NOMO-1 (cell line): Measurements from ENCODE around the gene PAMR1.
"Not testable (repeated sequence)": the region's sequence is repeated elsewhere in the genome, so short reads cannot be mapped to it uniquely, and the experiment has no call there.

ENCODE experiments used
- DNase-seq, 2 experiments: peaks; one replicate each; lab custom pipeline; 2025; ENCODE audit not compliant: unreplicated experiment in 2 of 2; lab: John Stamatoyannopoulos, UW

Gene PAMR1

DNA sequence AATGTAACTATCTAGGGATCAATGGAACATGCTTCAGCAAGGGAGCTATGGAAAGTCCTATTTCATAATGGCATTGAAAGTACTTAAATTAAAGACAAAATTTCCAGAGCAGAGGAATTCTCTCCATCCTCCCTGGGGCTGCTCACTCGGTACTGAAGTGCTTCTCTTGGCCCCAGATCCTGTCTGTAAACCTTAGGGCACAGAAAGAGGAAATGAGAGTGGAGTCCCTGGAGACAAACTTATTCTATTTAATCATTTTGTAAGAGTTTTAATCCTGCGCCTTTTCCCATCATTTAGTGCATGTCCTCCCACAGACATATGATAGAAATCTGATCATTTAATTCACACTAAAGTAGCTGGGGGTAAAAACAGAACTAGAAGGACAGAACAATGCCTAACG, 20.9 kb upstream of the PAMR1 start:
- DNase-seq = peak in 1 of 2 experiments; percentile 24

DNA sequence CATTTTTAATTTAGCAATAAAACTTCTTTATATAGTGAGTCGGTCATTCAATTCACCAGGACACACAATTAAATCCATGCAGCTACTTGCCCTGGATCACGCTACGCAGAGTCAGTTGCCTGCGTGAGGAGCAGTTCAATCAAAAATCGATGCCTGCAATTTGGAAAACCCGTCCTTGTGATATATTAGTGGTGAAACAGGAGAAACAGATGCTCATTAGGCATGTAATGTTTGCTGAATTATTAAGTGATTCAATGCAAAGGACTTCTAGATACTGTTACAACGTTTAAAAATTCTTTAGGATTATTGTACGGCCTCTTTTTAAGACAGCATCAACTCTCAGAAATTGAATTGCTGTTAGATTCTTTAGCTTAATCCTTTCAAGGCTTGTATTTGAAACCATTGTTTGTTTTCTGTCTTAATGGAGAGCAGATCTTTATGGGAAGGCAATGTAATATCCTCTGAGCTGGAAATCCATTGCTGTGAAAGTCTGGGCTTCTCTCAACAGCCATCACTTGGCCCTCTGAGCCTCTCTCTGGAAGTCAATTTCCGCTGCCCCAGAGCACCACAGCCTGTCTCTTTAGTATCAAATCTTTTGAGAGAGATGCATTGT, 20.1 kb upstream of the PAMR1 start:
- DNase-seq = no peak

DNA sequence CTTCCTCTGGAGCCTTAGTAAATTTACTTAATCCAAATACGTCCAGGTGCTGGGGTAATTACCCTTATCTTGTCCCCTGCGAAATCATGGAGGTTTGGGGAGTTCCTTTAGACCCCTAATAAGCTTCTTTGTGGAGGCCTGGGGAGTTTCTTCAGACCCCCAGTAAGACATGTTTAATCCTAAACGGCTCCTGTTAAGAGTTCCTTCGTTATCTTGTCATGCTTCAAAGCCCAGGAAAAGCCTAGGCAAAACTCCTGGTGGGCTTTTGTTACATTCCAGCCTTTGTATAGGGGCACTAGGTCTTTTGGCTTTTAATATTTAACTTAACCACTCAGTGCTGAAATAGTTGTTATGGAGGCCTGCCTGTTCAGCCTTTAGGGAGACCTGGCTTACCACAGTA, 18.1 kb upstream of the PAMR1 start:
- DNase-seq = no peak

DNA sequence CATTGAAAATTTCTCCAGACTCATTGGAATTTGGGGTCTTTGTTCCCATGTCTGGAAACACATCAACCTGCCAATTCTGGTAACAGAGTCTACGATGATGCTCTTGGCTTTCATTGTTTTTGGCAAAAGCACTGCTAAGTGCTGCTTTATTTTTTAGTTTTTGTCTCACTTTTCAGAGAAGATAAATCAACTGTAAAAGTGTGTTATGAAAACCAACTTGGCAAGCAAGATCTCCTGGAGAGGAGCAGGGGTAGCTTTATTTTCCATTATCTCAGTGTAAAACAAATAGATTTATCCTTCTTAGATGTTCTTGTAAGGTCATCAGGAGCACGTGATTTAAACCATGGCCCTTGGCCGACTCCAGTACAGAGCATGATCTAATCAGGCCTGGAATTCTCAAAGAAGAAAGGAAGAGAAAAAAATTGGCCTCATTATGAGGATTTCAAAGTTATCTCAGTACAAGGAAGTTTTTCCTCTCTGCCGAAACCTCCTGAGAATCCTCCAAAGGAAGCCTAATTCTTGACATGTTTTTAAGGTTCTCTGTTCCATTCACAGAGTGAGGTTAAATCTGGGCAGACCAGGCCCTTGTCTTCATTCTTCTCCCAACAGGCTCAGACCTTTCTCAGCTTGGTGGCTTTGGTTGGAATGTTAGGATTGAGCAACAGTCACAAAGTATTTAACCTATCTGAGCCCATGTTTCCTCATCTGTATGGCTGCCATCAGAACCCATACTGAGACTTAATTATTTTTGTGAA, 16.4 kb upstream of the PAMR1 start:
- DNase-seq = no peak

DNA sequence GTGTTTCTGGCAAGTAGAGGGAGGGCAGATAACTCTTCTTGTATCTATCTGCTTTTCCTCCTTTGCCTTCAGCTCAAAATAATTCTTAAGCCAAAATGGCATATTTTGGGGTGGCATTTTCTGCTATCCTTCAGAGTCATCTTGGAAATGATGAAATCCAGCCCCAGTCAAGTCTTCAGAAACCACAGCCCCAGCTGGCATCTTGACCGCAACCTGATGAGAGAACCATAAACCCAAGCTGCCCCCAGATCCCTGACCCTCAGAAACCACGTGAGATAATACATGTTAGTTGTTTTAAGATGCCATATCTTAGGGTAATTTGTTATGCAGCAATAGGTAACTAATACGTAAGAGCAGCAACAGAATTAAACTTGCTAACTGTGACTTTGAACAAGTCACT, 15.1 kb upstream of the PAMR1 start:
- no peak for DNase-seq

DNA sequence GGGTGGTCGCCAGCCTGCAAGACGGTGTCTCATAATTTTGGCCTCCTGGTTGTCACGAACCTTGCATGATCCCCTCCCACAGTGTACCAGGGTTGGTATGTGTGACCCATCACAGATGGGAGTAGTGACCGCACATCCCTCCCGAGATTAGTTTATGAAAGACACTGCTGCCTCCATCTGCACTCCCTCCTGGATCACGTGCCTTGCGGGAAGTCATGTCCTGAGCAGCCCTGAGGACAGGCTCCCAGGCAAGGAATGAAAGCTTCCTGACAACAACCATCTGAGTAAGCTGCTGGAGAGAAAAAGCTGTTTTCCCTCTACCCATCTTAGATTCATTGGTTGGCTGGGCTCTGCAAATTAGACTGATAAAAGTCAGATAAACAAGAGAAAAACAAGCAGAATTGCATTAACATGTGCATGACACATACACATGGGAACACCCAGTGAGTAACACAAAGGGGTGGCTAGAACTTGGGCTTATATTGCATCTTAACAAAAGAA, 14.4 kb upstream of the PAMR1 start:
- DNase-seq = no peak

DNA sequence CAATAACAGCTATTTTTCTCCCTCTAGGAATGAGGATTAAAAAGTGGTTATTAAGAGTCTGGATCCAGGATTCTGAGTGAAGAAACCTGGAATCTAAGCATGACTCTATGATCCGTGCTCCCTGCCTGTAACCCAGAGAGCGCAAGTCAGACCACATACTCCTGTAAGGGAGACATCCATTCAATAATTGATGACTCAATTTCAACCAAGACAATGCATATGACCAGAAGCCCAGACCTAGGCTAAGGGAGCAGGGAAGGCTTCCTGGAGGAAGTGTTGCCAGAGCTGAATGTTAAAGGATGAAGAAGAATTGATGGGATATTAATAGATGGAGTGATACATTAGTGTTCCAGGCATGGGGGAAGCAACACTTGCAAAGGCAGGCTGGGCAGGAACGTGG, 13.8 kb upstream of the PAMR1 start:
- no peak for DNase-seq

DNA sequence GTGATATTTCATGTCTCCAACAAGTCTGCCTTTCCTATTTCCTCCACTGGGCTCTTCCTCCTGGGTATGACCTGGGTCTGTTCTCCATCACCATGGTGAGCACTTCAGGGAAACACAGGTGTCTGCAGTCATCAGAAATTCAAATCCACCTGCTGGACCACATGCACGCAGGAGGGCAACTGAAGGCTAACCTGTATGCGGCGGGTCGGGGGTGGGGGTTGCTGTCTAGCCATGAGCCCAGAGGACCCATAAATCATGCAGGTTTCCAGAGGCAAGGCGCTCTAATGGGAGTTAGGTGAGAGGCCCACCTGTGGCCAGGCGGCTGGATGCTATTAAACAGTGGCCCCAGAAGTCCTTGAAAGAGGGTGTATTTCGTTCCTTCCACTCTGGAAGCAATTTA, 11.1 kb upstream of the PAMR1 start:
- DNase-seq = no peak

DNA sequence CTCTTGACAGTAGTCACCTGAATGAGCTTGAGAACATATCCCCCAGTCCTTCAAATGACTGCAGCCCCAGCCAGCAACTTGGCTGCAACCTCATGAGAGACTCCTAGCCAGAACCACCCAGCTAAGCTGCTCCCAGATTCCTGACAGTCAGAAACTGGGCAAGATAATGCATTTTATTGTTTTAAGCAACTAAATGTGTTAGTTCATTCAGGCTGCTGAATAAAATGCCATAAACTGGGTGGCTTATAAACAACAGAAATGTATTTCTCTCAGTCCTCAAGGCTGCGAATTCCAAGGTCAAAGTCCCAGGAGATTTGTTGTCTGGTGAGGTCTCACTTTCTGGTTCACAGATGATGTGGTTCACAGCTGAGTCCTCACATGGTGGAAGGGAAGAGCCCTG, 5.8 kb upstream of the PAMR1 start:
- no peak for DNase-seq

DNA sequence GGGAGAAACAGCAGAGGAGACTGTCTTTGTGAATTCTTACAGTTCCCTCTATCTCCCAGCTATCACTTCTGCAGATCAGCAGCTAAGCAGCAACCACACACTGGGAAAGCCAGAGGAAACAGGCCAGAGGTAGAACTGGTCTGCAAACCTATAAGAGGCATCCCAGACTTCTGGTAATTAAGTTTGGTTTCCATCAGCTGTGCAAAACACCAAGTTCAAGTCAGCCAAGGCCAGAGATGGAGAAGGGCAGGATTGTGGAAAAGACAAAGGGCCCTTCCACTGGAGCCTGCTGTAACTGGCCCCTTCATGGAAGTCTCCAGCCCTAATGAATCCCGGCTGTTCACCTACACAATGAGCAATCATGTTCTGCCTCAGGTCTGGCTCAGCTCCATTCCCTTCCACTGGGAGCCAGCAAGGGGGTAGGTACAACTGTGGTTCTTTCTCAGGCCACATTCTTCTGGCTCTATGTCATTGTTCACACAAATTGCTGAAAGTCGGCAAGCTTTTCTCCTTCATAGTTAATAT, 4.6 kb upstream of the PAMR1 start:
- no peak for DNase-seq

DNA sequence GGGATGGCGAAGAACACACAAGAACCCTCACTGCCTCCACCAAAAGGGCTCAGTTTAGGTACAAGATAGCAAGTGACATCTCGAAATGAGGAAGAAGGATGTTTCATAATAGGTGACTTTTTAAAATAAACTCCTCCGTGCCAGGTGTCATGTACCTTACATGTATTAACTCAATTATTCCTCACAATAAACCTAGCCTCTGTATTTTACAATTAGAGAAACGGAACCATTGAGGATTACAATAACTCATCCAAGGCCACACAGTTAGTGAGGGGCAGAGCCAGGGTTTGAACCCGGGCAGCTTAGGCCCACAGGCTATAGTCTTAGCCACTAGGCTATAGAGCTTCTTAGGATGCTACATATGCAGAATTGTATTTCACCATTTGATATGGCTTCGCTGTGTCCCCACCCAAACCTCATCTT, 965 bp upstream of the PAMR1 start:
- DNase-seq = peak in 1 of 2 experiments; percentile 4

DNA sequence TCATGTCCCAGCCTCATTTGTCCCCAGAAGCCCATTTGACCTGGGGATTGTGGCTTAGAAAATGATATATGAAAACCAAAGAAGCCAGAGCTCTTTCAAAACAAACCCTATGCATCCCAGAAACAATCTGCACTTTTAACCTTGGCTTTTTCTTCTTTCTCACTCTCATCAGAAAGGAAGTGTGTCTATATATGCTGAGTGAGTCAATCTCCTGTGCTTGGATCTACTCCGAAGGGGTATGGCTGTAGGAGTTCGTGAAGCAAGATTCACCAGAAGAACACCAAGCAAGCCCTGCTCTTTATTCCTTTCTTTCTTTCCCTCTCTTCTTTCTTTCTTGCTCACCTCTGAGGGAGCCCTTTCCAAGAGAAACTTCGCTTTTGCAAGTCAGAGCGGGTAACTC, 636 bp downstream of the PAMR1 start:
- DNase-seq = no peak

DNA sequence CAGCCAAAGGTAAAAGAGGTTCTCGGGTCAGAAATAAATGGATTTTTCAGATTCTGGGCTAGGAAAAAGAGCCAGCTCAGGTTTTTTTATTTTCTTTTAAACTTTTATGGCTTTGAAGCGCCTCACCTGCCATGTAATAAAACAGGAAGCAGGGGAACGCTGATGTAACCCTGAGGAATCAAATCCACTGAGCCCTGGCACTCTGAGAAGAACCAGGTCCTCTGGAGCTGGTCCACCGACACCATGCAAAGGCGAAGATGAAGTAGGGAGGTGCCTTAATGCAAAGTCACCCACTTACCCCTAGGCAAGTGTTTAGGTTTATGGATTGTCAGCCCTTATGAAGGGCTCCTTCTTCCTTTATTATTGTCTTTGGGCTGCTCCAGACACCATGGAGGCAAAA, 1.6 kb downstream of the PAMR1 start:
- no peak for DNase-seq

DNA sequence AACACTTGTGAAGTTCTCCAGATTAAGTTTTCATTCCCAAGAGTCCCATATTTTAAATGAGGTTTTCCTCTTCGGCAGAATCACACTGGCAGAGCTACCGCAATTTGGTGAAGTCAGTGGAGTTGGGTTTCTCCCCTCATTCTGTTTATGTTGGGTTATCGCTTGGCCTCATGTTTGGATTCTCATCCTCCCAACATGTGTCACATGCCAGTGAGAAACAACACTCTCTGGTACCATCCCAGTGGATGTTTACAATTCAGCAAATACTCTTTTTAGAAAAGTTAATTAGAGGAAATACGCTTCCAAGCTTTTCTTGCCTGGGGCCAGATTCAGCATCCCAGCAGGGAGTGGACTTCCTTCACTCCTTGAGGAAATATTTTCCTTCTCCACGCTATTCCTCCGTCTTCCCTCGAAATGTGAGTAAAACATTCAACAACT, 2.1 kb downstream of the PAMR1 start:
- no peak for DNase-seq

DNA sequence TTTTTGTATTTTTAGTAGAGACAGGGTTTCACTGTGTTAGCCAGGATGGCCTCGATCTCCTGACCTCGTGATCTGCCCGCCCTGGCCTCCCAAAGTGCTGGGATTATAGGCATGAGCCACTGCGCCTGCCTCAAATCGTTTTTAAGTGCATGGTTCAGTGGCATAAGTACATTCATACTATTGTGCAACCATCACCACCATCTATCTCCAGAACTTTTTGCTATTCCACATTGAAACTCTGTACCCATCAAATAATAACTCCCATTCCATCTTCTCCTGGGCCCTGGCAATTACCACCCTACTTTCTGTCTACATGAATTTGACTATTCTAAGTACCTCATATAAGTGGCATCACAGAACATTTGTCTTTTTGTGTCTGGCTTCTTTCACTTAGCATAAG, 3.3 kb downstream of the PAMR1 start:
- not testable (repeated sequence) for DNase-seq

DNA sequence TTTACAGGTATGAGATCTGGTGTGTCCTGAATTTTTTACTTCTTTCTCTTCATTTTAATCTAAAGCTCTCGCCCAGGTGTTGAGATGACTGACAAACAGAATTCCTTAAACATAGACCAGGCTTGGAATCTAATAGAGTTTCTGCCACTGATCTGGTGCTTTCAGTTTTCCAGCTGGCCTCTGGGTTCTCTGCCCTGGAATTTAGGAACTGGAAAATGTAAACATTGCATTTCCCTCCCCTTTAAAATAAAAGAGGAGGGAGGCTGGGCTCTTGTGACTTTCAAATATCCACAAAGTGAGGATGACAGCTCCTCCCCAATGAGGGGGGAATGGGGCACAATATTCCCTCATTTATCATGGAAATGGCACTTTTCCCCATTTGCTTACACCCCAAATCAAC, 5.0 kb downstream of the PAMR1 start:
- DNase-seq = no peak

DNA sequence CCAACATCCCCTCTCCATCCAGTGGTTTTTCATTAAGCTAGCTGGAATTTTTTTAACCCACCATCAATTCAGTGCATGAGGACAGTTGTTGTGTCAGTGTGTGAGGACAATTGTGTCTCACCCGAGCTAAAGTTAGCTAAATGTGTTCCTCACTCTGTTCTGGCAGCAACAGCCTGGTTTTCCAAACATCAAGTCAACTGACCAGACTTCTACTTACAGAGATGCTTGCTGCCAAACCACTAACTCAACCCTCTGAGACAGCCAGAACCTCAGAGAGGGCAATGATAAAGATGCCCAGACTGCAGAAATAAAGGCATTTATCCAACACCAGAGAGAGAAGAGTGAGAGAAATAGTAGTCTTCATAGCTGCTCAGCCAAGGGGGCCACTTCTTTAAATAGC, 6.7 kb downstream of the PAMR1 start:
- no peak for DNase-seq

DNA sequence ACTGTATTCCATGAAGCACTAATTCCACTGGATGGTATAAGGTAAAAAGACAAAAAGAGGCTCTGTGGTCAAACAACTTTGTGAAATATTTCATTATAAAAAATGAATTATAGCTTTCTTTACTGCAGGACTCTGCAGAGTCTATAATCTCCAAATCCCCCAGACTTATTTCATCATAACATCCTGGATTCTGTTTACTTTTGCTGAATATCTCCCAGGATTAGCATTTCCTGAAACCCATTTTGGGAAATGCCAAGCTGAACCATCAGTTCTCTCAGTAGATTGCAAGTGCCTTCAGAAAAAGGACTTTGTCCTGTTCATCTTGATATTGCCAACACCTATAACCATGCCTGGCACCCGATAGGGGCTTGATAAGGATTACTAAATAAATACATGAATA, 7.9 kb downstream of the PAMR1 start:
- no peak for DNase-seq

DNA sequence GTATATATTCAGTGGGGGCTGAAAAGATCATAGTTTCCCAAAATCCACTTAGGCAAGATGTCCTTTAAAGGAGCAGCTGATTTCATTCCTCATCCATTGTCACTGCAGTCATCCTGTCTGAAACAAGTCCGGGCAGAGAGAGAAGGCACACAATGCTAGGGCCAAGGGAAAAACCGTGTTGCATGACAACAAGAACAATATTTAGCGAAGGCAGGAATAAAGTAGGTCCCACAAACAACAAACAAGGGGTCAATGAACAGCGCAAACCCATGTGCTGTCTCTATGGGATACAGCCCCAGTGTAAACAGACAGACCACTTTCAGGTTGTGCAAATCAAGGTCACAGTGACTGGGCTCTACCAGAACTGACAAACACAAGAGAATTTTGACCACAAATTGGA, 9.0 kb downstream of the PAMR1 start:
- no peak for DNase-seq

DNA sequence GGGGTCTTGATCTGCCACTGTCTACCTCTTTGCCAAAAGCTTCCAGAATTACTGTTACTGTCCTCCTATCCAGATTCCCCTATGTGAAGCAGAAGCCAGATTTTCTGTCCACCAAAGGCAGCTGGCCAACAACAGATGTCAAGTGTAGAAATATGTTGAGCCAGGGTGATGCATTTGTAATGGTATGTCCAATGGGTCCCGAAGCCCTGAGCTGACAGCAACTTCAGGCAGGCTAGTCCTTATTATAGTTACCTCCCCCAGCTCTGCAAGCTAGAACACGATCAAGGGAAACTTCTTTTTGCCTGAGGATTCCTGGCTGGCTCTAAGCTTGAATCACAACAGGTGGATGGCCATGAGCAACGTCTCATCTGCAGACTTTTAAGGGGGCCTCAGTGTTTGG, 10.2 kb downstream of the PAMR1 start:
- DNase-seq = no peak

DNA sequence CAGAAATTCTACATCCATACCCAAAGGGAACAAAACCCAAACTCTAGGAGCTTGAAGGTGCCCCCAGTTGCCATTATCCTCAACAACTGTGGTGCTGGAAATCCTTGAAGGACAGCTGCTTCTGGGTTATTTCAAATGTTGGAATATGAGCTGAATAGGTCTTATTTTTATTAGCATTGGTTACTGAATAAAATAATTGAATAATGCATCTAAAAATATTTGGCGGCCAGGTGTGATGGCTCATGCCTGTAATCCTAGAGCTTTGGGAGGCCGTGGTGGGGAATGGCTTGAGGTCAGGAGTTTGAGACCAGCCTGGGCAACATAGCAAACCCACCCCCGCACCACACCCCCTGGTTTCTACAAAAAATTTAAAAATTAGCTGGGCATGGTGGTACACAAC, 10.9 kb downstream of the PAMR1 start:
- no peak for DNase-seq

DNA sequence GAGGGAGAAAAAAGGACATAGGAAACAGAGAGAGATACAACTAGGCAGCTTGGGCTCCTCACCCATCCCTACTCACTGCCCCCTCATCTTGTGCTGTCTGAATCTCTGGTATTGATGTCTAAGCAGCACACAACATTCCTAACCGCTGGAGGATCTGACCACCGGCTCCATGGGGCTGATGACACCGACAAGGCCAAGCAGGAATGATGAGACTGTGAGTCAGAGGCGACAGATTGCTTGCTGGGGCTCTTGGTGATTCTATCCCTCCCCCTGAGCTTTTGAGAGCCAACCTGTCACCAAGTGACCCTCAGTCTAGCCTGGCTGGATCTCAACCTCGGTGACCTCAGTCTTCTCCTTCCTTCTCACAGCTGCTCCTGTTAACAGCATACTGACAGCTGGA, 13.8 kb downstream of the PAMR1 start:
- DNase-seq = no peak
